ENCODE results near the gene CDHR2. TPM values are rescaled to one million over a fixed set of nuclear protein-coding genes. Genes with fewer than 3 reads are reported as not detected.
A peak's percentile ranks its signal among the peaks of the same experiment; 100 is the strongest.

CDHR2 gene
- total and polyA plus RNA-seq, 2 experiments from 2014 or later: 0.59 to 0.60 TPM

- peaks cover 12% of the 10 kb centered on the region for H3K4me1 ChIP-seq (ENCODE audit: low read depth)
- DNase-seq (ENCODE audit: low read depth in 1 of 2, low spot score in 1 of 2): no peak
- H3K27ac ChIP-seq: peak overlapping the region; percentile 13
- TF ChIP-seq CTCF (IDR thresholded peaks at IDR 0.05; ENCODE audit: low read depth, low read length): no peak
- H3K27me3 ChIP-seq: no peaks in the 10 kb centered on the region
- H3K36me3 ChIP-seq: peaks cover 31% of the 10 kb centered on the region
- H3K4me3 ChIP-seq: no peak overlapping the region
- H3K9me3 ChIP-seq (ENCODE audit: low read depth): no peaks in the 10 kb centered on the region
These were observed 19.9 kb upstream of the CDHR2 start for GRCh38 chr5:176529116-176529740.

GRCh38 chr5:176529741-176530141 lies 19.4 kb upstream of the CDHR2 start:
- Histone ChIP-seq H3K4me1 (ENCODE audit: low read depth) (peaks cover 16% of the 10 kb centered on the region), H3K27ac (no peak overlapping the region), H3K4me3 (no peak overlapping the region), H3K36me3 (peaks cover 31% of the 10 kb centered on the region), H3K9me3 (ENCODE audit: low read depth) (no peaks in the 10 kb centered on the region), H3K27me3 (no peaks in the 10 kb centered on the region)
- no peak for TF ChIP-seq CTCF (IDR thresholded peaks at IDR 0.05; ENCODE audit: low read depth, low read length)
- DNase-seq (ENCODE audit: low read depth in 1 of 2, low spot score in 1 of 2): no peak

DNA sequence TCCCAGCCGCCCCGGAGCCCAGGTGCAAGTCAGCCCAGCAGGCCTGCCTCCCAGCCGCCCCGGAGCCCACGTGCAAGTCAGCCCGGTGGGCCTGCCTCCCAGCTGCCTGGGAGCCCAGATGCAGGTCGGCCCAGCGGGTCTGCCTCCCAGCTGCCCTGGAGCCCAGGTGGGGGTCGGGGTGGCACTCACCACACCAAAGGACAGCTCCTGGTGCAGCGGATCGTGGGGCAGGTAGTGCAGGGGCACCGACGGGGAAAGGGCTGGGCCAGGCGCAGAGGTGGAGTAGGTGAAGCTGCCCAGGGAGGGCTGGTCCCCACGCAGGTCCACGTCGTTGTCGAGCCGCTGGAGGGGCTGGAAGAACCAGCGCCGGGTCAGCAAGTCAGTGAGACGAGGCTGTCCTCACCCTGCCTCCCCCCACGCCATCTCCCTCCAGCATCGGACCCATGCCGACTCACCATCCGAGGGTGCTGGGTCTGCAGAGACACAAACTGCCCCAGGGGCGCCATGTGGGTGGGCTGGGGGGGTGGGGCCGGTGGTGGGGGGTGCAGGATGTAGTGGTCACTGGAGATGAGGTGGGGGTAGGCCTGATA lies 18.7 kb upstream of the CDHR2 start:
- Histone ChIP-seq H3K9me3 (ENCODE audit: low read depth) (no peaks in the 10 kb centered on the region), H3K36me3 (peaks cover 31% of the 10 kb centered on the region), H3K27ac (no peak overlapping the region), H3K4me1 (ENCODE audit: low read depth) (peaks cover 23% of the 10 kb centered on the region), H3K27me3 (no peaks in the 10 kb centered on the region), H3K4me3 (no peak overlapping the region)
- TF ChIP-seq CTCF (IDR thresholded peaks at IDR 0.05; ENCODE audit: low read depth, low read length): no peak
- no peak for DNase-seq (ENCODE audit: low read depth in 1 of 2, low spot score in 1 of 2)

GRCh38 chr5:176530983-176531901 lies 17.9 kb upstream of the CDHR2 start:
- TF ChIP-seq CTCF (IDR thresholded peaks at IDR 0.05; ENCODE audit: low read depth, low read length): no peak
- Histone ChIP-seq H3K36me3 (peaks cover 31% of the 10 kb centered on the region), H3K9me3 (ENCODE audit: low read depth) (no peaks in the 10 kb centered on the region), H3K27me3 (no peaks in the 10 kb centered on the region), H3K4me1 (ENCODE audit: low read depth) (peaks cover 23% of the 10 kb centered on the region), H3K27ac (no peak overlapping the region), H3K4me3 (no peak overlapping the region)
- DNase-seq (ENCODE audit: low read depth in 1 of 2, low spot score in 1 of 2): no peak

GRCh38 chr5:176531902-176532493 lies 17.1 kb upstream of the CDHR2 start:
- Histone ChIP-seq H3K4me3 (no peak overlapping the region), H3K4me1 (ENCODE audit: low read depth) (peaks cover 23% of the 10 kb centered on the region), H3K27me3 (no peaks in the 10 kb centered on the region), H3K27ac (no peak overlapping the region), H3K36me3 (peaks cover 31% of the 10 kb centered on the region), H3K9me3 (ENCODE audit: low read depth) (no peaks in the 10 kb centered on the region)
- DNase-seq (ENCODE audit: low read depth in 1 of 2, low spot score in 1 of 2): no peak
- no peak for TF ChIP-seq CTCF (IDR thresholded peaks at IDR 0.05; ENCODE audit: low read depth, low read length)
